GM10248 (cell line): ENCODE measurements around the gene TMEM207.
A peak's percentile ranks its signal among the peaks of the same experiment; 100 is the strongest.

Source experiments
- CTCF ChIA-PET: fragments of 300-600 bp; sonication (Branson Sonifier 250); formaldehyde crosslinking; extraction: SDS; loops from one replicate; lab custom pipeline; 2021; ENCODE audit warnings: antibody characterized with exemption; lab: Yijun Ruan, JAX
- POLR2A ChIA-PET: fragments of 350-650 bp; sonication (Branson Sonifier 250); formaldehyde crosslinking; extraction: SDS; loops from one replicate; lab custom pipeline; 2020; ENCODE audit warnings: antibody characterized with exemption; lab: Yijun Ruan, JAX
- DNase-seq: peaks from one replicate; pipeline ENCODE4 v3.0.0; 2012; ENCODE audit errors: extremely low spot score
- CTCF ChIP-seq: IDR thresholded peaks from 2 replicates; pipeline ENCODE4 v1.5.1; 2012; ENCODE audit warnings: mild to moderate bottlenecking, low read depth; ENCODE audit errors: extremely low read depth, missing control alignments, control extremely low read depth

Gene TMEM207

GRCh38 chr3:190387578-190388213 lies 62.0 kb downstream of the TMEM207 start, which contains the start of gene CLDN16:
Gene CLDN16 (plus strand): TSS chr3:190388163. CDS start chr3:190388330, 167 bp downstream.
- no peak for DNase-seq
- CTCF ChIA-PET, result interaction anchor here (1.4 to 1.7 kb wide), 3 partner anchors 11 to 17 kb away, joined by 3 to 5 read pairs (median 4); no protein-coding TSS in a partner anchor
- no peak for TF ChIP-seq CTCF
- POLR2A ChIA-PET, result no interaction called here

DNA sequence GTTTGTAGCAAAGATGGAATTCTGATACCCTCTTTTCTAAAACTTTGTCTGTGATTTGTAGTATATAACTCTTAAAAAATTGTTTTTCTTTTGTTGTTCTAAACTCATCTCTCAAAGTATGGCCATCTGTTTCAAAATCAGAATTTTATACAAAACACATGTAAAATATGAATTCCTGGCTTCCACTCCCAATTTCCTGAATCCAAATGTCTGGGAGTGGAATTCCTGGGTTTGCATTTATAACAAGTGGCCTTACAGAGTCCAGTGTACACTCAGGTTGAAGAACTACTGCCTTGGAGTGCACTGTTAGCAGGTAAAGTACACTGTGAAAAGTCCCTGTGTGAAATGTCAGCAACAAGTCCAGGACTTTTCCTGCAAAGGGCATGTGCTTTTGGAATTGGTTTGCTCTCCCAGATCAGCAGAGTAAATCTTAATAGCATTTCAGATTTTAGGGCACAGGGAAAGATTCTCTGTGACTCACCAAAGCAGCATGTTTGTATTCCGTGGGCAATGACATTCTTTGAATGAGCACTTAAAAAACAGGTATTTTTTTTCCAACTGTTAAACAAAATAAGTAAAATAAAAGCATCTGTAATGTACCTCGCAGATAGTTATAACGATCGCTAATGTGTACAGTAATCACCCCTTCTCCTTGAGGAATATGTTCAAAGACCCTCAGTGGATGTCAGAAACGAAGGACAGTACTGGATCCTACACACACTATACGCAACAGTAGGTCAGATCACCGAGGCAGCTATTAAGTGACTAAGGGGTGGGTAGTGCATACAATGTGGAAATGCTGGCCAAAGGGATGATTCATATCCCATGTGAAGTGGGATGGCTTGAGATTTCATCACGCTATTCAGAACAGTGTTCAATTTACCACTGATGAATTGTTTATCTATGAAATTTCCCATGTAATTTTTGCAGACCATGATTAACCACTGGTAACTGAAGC lies 63.7 kb downstream of the TMEM207 start:
- ChIA-PET CTCF (interaction anchor here (1.5 to 1.7 kb wide), 2 partner anchors 9 to 13 kb away, joined by 4 to 5 read pairs; no protein-coding TSS in a partner anchor), POLR2A (no interaction called here)
- no peak for DNase-seq
- TF ChIP-seq CTCF, result no peak

DNA sequence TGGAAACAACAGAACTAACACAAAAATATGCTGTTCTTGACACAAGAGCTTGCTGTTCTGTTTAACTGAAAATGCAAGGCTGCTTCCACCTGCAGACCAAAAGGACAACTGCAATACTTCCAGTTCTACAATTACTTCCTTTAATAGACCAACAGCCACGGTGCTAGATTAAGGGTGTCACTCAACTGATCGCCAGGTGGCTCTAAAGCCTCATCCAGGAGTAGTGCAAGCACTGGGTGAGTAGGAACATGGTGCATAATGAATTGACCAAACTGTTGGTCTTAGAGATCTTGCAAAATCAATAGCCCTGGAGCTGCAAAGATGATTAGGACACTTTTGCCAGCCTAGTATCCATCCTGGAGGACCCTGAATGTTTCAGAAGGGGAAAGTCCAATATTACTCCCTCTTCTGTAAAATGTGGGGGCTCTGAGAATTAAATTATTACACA lies 65.4 kb downstream of the TMEM207 start:
- ChIA-PET POLR2A (no interaction called here), CTCF (interaction anchor here (0.7 to 2.6 kb wide), 19 partner anchors 9 to 426 kb away, joined by 3 to 15 read pairs (median 4); no protein-coding TSS in a partner anchor)
- DNase-seq, result peak; percentile 24
- TF ChIP-seq CTCF, result peak; percentile 60

- DNase-seq, result no peak
- POLR2A ChIA-PET, result no interaction called here
- CTCF ChIA-PET, result no interaction called here
- TF ChIP-seq CTCF, result no peak
These were observed 67.6 kb downstream of the TMEM207 start for GRCh38 chr3:190382082-190382481.

DNA sequence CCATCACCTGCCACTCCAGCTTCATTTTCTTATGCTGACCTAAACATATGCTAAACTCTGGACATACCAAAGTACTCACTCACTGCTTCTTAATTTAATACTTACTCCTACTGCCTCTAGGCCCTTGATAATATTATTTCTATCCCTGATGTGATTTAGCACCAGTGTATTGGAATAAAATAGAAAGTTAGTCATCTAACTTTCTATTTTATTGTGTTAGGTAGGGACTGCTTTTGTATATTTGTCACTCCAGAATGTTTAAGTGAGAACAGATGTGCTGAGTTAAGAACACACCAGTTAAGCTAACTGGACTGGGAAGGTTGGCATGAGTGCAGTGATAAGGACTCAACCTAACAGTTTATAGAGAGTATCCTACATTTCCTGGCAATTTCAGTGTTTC lies 68.3 kb downstream of the TMEM207 start:
- TF ChIP-seq CTCF, result no peak
- ChIA-PET CTCF (no interaction called here), POLR2A (no interaction called here)
- no peak for DNase-seq

GRCh38 chr3:190380184-190380583 lies 69.5 kb downstream of the TMEM207 start:
- CTCF ChIA-PET, result interaction anchor here (0.9 to 1.3 kb wide), 2 partner anchors 12 to 18 kb away, joined by 3 read pairs; no protein-coding TSS in a partner anchor
- POLR2A ChIA-PET, result no interaction called here
- no peak for DNase-seq
- TF ChIP-seq CTCF, result no peak
